HepG2 (cell line): ENCODE data around the gene RGS13. TPM values are rescaled to one million over a fixed set of nuclear protein-coding genes. Genes with fewer than 3 reads are reported as not detected.

Source experiments
- HHEX ChIP-seq: IDR thresholded peaks from 2 replicates; pipeline ENCODE4 v1.6.1; 2016; ENCODE audit warnings: control low read depth
- MAFK ChIP-seq, 2 experiments: IDR thresholded peaks in 1 of 2; conservative IDR thresholded peaks in 1 of 2; 2 replicates each; pipeline ENCODE4 v1.6.1; 2011; ENCODE audit warnings: improper control_type of control experiment in 2 of 2, low read length in 2 of 2
- MAZ ChIP-seq, 2 experiments: sonication (generic) in 1 of 2; formaldehyde crosslinking in 1 of 2; IDR thresholded peaks; 2 replicates each; pipeline versions ENCODE4 v1.5.0 to v1.6.1; 2012 to 2020; ENCODE audit warnings: low read depth in 2 of 2, mild to moderate bottlenecking in 2 of 2, borderline replicate concordance in 1 of 2, improper control_type of control experiment in 1 of 2, low read length in 1 of 2, missing genetic modification reagents in 1 of 2, moderate library complexity in 1 of 2
- REXO4 ChIP-seq: sonication (generic); formaldehyde crosslinking; IDR thresholded peaks from 2 replicates; pipeline ENCODE4 v1.8.0; 2022; ENCODE audit warnings: missing genetic modification reagents, mild to moderate bottlenecking, borderline replicate concordance
- SAFB2 ChIP-seq: sonication (generic); formaldehyde crosslinking; IDR thresholded peaks from 2 replicates; pipeline ENCODE4 v1.5.1; 2020; ENCODE audit warnings: missing genetic modification reagents, low read depth, mild to moderate bottlenecking, borderline replicate concordance
- TBX3 ChIP-seq: fragments of 450-650 bp; IDR thresholded peaks from 2 replicates; pipeline ENCODE4 v1.6.1; 2017; ENCODE audit warnings: antibody characterized with exemption, mild to moderate bottlenecking, inconsistent platforms, borderline replicate concordance
- ZNF468 ChIP-seq: sonication (generic); formaldehyde crosslinking; IDR thresholded peaks from 2 replicates; pipeline ENCODE4 v1.8.0; 2022; ENCODE audit warnings: mild to moderate bottlenecking, moderate library complexity, missing genetic modification reagents
- ZNF563 ChIP-seq: sonication (generic); formaldehyde crosslinking; IDR thresholded peaks from 2 replicates; pipeline ENCODE4 v1.8.0; 2022; ENCODE audit warnings: mild to moderate bottlenecking, moderate library complexity, missing genetic modification reagents
- ZNF614 ChIP-seq: IDR thresholded peaks from 2 replicates; pipeline ENCODE4 v1.6.1; 2018; ENCODE audit warnings: missing biosample characterization, missing genetic modification reagents, inconsistent platforms, borderline replicate concordance
- ZNF83 ChIP-seq: sonication (generic); formaldehyde crosslinking; IDR thresholded peaks from 2 replicates; pipeline ENCODE4 v1.4.0; 2020; ENCODE audit warnings: missing genetic modification reagents, mild to moderate bottlenecking, borderline replicate concordance
- ZUFSP ChIP-seq: sonication (generic); formaldehyde crosslinking; IDR thresholded peaks from 2 replicates; pipeline ENCODE4 v1.9.0; 2021; ENCODE audit warnings: missing genetic modification reagents, mild to moderate bottlenecking, borderline replicate concordance
- polyA plus RNA-seq, 8 experiments: library from polyadenylated mRNA; depleted of rRNA in 3 of 8; stranded (reverse) in 7 of 8; unstranded in 1 of 8; fragments of >200 nt; fragmentation: Illumina TruSeq in 4 of 8; extraction: Trizol in 4 of 8; gene quantifications; 2 replicates each; pipeline versions ENCODE4 v1.2.1 to v1.2.3, GENCODE V29; 2011 to 2016; ENCODE audit warnings: low read depth in 4 of 8, missing spikeins in 1 of 8, mixed read lengths in 1 of 8; ENCODE audit not compliant: insufficient read depth in 1 of 8
- total RNA-seq, 5 experiments: library from RNA; depleted of rRNA; stranded (reverse); fragments of >200 nt; fragmentation: Illumina TruSeq; extraction: Trizol; gene quantifications; 2 replicates each; pipeline ENCODE4 v1.2.3, GENCODE V29; 2016; ENCODE audit warnings: low read depth in 1 of 5
- TF ChIP-seq, protein P1 (sequence below): sonication (generic); formaldehyde crosslinking; IDR thresholded peaks from 2 replicates; pipeline ENCODE4 v1.4.0; 2020; ENCODE audit warnings: mild to moderate bottlenecking, missing genetic modification reagents
- TF ChIP-seq, protein P2 (sequence below): sonication (generic); formaldehyde crosslinking; IDR thresholded peaks from 2 replicates; pipeline ENCODE4 v1.4.0; 2020; ENCODE audit warnings: missing genetic modification reagents

The RGS13 gene
- total and polyA plus RNA-seq, 2 of the 13 experiments (the other 11 are each of a cell fraction or from before 2014, with no cell fraction given): not detected

DNA sequence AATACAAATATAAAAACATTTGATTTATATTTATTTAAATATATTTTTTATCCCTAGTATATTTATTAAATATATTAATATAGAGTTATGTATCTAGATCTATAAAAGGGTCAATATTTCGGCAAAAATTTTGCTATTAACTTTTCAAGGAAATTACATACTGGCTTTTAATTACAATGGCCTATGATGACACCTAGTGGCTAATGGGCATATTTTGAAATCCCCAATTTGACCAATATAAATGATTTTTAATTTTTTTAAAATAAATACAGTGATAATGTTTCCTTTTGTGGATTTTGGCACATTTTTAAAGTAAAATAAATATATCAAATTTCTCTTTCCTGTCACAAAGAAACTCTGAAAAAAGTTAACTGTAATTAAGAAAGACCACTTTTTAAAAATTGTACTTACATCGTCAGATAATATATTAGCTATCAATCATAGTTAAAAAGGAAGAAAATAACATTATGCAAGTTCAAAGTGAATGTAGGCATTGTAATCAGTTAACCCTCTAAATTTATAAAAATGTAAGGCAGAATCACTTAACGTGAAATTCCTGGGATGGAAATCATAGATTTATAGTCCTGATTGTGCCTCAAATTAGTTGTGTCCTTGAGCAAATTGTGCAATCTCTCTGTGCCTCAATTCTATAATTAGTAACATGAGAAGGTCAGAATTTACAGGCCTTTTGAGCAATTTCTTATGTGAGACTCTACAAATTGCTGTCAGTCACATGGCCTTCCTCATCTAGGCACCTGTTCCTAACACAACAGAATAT is 25.6 kb upstream of the RGS13 start (continued):
- TF ChIP-seq, protein P1, sequence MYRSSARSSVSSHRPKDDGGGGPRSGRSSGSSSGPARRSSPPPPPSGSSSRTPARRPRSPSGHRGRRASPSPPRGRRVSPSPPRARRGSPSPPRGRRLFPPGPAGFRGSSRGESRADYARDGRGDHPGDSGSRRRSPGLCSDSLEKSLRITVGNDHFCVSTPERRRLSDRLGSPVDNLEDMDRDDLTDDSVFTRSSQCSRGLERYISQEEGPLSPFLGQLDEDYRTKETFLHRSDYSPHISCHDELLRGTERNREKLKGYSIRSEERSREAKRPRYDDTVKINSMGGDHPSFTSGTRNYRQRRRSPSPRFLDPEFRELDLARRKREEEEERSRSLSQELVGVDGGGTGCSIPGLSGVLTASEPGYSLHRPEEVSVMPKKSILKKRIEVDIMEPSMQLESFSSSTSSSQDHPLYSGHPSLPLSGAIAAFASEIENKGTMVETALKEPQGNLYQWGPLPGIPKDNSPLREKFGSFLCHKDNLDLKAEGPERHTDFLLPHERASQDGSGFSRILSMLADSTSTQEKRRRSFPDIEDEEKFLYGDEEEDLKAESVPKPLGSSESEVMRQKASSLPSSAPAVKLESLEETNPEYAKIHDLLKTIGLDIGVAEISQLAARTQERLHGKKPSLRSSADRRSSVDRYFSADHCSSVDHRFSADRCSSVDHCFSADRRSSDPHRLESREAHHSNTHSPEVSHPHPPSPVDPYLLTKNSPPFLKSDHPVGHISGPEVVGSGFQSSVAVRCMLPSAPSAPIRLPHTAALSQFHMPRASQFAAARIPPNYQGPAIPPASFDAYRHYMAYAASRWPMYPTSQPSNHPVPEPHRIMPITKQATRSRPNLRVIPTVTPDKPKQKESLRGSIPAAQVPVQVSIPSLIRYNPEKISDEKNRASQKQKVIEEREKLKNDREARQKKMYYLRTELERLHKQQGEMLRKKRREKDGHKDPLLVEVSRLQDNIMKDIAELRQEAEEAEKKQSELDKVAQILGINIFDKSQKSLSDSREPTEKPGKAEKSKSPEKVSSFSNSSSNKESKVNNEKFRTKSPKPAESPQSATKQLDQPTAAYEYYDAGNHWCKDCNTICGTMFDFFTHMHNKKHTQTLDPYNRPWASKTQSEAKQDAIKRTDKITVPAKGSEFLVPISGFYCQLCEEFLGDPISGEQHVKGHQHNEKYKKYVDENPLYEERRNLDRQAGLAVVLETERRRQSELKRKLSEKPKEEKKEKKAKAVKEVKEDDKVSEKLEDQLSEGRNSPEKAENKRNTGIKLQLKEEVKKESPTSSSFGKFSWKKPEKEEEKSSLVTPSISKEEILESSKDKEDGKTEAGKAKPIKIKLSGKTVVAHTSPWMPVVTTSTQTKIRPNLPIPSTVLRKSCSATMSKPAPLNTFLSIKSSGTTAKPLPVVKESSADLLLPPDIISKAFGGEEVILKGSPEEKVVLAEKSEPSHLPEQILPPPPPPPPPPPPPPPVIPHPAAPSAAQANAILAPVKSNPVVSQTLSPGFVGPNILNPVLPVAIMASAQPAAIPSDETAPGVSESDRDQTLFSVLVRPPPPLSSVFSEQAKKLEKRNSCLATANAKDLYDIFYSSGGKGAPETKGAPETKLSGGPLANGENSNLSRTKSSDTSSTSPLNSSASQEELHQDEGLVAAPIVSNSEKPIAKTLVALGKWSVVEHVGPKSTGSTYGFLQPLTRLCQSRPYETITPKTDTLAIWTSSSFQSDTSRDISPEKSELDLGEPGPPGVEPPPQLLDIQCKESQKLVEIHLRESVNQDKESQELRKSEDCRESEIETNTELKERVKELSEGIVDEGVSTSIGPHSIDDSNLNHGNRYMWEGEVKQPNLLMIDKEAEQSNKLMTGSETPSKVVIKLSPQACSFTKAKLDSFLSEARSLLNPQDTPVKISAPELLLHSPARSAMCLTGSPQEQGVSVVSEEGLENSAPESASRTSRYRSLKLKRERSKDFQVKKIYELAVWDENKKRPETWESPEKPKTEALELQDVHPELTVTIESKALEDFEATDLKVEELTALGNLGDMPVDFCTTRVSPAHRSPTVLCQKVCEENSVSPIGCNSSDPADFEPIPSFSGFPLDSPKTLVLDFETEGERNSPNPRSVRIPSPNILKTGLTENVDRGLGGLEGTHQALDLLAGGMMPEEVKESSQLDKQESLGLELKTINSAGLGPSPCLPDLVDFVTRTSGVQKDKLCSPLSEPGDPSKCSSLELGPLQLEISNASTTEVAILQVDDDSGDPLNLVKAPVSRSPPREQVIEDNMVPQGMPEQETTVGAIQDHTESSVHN (CRISPR knock-in tag): no peak
- TF ChIP-seq, protein P2, sequence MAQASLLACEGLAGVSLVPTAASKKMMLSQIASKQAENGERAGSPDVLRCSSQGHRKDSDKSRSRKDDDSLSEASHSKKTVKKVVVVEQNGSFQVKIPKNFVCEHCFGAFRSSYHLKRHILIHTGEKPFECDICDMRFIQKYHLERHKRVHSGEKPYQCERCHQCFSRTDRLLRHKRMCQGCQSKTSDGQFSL (CRISPR knock-in tag): no peak
- no peak for TF ChIP-seq REXO4
- TF ChIP-seq MAFK (conservative IDR thresholded peaks at IDR 0.05 in 1 of 2, IDR thresholded peaks at IDR 0.05 in 1 of 2; ENCODE audit: low read length in 2 of 2): no peak
- TF ChIP-seq TBX3: no peak
- TF ChIP-seq HHEX (CRISPR knock-in tag): no peak
- no peak for TF ChIP-seq ZNF83 (CRISPR knock-in tag)
- no peak for TF ChIP-seq ZNF468 (CRISPR knock-in tag)
- TF ChIP-seq ZNF614 (CRISPR knock-in tag): no peak
- TF ChIP-seq SAFB2 (CRISPR knock-in tag): no peak
- TF ChIP-seq MAZ (IDR thresholded peaks at IDR 0.05; ENCODE audit: borderline replicate concordance, low read depth, low read length): no peak
- no peak for TF ChIP-seq MAZ (CRISPR knock-in tag; IDR thresholded peaks at IDR 0.05; ENCODE audit: low read depth)
- TF ChIP-seq ZUFSP: no peak
- TF ChIP-seq ZNF563 (CRISPR knock-in tag): no peak
- TF ChIP-seq, all 625 proteins: peak for 4
